HG03095 (cell line): ENCODE data around the gene SELENOM.

Experiments
- ATAC-seq: cut with Tn5 transposase; IDR thresholded peaks from one replicate; pipeline ENCODE4 v1.9.1; 2021; ENCODE audit warnings: moderate library complexity; ENCODE audit not compliant: unreplicated experiment

Gene SELENOM

DNA sequence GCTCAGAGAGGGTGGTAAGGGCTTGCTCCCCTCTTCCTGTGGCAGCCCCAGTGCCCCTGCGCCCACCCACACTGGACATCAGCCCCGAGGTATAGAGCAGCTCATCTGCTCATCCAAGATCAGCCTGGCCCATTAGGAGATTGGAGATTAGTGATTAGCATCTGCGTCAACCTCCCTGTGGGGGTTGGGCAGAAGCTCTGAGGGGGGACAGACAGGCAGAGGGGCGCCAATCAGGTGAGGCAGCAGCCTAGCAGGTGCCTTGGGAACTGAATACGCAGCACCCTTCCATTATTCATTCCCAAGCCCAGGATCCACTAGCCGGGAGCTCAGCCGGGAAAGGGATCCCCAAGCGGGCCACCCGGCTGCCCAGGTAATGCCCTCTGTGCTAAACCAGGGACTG, 15.2 kb downstream of the SELENOM start:
- no peak for ATAC-seq

DNA sequence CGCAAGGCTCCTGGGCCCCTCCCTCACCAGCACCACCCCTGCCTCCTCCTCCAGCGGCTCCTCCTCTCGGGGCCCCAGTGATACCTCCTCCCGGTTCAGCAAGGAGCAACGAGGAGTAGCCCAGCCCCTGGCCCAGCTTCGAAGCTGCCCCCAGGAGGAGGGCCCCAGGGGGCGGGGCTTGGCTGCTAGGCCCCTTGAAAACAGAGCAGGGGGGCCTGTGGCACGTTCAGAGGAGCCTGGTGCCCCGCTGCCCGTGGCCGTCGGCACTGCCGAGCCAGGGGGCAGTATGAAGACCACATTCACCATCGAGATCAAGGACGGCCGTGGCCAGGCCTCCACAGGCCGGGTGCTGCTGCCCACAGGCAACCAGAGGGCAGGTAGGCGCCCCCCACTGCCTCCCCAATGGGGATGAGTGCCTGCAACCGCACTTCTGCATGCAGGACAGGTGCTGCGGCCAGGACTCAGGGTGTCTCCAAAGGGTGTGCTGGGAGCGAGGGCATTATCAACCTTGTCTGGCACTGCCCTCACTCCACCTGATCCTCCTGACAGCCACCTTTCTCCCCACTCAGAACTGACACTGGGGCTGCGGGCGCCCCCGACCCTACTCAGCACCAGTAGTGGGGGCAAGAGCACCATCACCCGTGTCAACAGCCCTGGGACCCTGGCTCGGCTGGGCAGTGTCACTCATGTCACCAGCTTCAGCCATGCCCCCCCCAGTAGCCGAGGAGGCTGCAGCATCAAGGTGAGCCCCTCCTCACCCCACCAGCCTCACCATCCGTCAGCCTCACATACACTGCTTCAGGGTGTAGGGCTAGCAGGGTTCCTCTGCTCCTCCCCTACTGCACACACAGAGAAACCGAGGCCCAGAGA, 16.0 kb downstream of the SELENOM start:
- ATAC-seq, result no peak

DNA sequence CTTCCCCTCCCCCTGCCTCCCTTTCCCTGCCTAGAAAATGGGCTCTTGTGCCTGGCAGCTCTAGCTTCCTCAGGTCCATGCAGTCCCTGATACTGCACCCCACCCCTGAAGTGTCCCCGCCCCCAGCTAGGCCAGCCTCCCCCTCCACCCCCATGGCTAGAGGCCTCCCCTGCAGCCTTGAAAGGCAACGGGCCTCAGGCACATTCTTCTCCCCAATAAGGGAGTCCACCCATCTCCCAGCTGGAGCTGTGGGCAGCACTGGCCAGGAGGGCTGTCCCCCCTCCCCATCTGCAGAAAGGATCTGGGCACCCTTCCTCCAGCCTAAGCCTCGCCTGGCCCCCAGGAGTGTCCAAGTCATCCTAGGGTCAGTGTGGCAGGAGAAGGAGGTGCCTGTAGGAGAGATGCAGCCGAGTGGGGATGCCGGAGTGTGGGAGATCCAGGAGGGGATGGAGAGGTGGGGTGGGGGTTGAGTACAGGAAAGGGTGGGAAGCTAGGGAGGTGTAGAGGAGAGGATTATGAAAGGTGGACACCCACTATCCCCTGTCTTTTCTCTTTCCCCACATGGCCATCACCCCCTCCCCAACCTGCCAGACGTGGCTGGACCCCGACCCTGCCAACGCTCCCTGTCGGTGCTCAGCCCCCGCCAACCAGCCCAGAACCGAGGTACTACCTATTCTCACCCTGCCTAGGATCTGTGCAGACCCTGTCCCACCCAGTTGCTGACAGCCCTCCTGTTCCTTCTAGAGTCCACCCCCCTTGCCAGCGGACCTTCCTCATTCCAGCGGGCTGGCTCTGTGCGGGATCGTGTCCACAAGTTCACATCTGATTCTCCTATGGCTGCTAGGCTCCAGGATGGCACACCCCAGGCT, 16.9 kb downstream of the SELENOM start:
- ATAC-seq, result no peak

DNA sequence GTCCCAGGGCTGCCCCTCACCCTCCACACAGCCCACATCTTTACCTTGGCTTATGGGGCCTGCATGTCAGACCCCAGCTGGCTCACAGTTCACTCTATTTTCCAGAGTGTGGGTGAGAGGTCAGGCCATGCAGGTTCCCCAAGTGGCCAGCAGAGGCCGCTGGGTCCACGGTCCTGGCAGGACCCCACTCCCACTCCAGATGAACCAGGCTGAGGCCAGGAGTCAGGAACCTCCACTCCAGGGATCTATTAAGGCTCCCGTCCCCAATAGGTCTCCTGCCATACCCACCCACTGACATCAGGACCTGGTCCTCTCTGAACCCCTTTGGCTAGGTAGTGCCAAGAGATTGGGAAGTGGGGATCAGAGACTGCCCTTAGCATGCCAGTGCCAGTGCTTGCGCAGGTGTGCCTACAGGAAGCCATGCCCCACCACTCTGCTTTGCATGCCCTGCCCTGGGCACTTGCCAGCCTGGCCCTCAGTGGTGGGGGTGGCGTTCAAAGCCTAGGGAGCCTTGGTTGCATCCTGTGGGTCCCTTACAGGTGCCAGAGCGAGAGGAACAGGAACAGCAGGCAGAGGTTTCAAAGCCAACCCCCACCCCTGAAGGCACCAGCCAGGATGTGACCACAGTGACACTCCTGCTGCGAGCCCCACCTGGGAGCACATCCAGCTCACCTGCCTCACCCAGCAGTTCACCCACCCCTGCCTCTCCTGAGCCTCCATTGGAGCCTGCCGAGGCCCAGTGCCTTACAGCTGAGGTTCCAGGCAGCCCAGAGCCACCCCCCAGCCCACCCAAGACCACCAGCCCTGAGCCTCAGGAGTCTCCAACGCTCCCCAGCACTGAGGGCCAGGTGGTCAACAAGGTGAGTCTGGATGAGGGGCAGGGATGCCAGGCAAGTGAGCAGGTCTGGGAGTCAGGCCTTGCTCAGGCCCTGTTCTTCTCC, 17.9 kb downstream of the SELENOM start:
- ATAC-seq, result no peak

DNA sequence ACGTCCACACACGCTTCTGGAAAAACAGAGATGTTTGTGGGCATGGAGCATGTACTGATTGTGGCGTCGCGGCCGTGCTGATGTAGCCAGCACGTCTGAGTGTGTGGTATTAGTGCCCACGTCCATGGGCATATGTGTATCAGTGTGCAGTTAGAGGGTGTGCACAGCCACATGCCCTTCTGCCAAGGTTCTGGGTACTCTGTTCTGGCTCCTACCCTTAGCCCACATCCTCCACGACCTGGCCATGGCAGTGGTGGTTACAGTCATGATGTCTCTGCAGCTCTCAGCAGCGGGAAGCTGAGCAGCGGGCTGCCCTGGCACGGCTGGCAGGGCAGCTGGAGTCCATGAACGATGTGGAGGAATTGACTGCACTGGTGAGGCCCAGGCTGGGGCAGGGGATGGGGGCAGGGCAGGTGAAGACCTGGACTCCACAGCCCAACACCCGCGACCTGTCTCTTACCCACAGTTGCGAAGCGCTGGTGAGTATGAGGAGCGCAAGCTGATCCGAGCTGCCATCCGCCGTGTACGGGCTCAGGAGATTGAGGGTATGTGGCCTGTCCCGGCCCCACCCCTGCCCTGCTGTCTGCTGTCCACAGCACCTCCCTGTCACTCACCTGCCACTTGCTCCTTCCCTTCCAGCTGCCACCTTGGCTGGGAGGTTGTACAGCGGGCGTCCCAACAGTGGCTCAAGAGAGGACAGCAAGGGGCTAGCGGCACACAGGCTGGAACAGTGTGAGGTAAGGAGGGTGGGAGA, 19.0 kb downstream of the SELENOM start:
- ATAC-seq, result no peak

DNA sequence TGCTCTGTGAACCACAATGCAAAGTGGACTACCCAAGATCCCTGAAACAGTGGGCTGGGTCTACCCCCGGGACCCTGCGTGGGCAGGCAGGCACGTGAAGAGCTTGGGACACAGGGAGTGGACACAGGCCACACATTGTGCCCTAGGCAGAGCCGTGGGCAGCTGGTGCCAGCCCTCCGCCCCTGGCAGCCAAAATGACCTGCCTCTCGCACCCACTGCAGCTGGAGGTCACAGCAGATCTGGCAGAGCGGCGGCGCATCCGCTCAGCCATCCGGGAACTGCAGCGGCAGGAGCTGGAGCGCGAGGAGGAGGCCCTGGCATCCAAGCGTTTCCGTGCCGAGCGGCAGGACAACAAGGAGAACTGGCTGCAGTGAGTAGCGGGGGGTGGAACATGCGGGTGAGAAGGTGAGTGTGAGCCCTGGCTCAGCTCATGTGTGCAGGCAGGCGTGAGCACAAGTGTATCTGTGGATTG, 19.6 kb downstream of the SELENOM start:
- ATAC-seq, result no peak

DNA sequence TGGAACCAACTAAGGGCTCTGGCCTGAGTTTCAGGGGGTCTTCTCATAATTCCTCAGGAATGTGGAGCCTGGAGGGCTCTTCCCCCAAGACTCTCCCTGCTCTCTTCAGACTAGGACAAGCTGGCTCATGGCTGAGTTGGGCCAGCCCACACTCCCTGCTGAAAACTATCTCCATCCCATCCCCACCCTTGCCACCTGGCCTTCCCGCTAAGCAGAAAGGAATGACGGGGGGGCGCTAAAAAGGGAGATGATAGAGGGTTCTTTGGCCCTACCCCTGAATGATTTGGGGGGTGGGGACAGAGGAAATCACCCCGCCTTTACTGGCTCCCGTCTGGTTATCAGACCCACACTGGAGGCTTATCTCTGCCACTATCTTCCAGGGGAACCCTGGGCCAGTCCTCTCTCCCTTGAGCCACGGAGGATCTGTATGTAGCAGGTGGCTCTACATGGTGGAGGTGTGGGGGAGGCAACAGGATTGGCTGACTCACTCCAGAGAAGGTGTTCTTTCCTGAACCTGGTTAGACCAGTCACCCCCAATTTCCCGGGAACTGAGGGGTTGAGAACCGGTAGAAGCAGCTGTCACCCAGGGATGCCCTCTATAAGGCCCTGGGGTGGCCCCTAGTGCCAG, 20.6 kb downstream of the SELENOM start:
- no peak for ATAC-seq

DNA sequence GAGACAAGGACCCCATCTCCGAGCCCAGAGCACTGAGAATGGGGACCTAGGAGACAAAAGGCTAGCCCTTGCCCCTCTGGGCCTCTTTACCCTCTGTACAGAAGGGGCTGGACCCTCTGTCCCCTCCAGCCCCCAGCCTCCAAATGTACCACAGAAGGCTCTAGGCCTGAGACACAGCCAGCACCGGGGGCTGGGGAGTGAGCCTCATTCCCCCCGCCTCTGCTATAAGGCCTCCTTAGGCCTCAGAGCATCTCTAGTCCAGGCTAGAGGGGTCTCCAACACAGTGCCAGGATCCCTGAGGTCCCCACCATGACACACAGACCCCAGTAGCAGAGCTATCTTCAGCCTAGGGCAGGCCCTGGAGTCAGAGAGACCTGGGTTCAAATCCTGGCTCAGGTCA, 21.4 kb downstream of the SELENOM start:
- no peak for ATAC-seq

DNA sequence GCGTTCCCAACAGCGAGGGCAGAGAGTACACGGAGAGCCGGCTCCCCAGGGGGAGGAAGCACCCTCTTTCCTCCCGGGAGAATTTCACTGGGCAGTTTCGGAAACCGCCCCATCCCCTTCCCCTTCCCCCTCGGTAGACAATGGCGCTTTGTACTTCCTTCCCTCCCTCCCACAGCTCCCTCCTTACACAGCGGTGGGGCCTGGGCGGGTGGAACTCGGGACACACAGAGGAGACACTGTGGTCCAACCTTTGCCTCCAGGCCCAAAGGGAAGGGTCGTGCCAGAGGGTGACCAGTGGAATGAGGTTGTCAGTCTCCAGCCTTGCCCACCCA, 21.9 kb downstream of the SELENOM start:
- ATAC-seq, result no peak

DNA sequence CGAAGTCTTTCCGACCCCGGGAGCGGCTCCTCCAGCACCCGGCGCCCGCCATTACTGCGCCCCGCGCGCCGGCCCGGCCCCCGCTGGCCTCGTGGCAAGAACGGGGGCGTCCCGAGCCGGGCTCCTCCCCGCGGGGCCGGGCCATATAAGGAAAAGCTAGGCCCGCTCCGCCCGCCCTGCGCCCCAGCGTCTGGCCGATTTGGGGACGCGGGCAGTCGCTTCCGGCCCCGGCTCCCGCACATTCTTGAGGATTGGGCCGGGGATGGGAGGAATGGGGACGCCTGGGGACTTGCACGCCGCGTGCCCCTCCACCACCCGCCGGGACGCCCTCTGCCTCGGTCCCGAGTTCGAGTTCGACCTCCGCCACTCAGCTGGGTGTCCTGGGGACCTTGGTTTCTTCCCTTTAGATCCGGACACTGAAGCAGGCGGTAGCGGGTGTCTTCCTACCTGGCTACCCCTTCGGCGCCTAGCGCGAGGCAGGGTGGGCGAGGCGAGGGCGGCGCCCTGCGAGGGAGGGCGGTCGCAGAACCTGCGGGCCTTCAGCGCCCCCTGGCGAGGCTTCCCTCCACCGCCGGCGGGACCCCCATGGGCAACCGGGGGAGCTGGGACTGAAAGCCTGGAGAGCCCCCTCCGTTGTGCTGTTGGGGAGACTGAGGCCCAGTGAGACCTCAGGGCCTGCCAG, 22.4 kb downstream of the SELENOM start:
- peak; percentile 56 for ATAC-seq

DNA sequence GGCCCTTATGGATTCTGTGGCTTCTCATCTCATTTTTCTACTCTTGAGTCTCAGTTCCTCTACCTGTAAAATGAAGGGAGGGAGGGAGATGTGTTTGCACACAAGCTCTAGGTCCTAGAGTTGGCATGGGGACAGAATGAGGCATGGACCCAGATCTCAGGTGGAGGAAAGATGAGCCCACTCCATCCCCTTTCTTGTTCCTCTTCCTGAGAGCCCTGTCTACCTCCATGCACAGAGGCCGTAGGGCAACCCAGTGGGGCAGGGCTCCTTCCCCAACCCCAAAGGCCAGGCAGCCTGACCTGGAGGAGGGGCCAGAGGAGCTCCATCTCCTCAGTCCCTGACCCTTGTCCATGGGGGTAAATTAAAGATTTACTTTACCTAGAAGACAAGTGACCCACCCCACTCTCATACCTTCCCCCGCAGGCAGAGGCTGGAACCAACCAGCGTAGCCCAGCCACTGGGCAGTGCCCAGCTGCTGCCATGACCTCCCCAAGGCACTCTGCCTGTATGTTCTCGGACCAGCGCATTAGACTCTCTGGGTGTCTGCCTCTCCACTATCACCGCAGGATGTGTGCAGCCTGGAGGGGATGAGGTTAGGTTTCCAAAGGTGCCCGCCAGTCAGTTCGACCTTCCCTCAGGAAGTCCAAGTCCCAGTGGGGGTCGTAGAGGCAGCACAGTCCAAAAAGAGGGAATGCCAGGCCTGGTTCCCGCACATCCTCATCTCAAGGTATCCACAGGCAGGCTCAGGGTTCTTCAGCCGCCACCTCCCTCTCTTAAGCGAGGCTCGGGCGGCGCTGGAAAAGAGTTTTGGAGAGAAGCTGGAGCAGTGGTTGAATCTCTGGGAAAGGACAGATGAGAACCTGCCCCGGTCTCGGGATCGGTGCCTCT, 23.2 kb downstream of the SELENOM start:
- ATAC-seq, result no peak

DNA sequence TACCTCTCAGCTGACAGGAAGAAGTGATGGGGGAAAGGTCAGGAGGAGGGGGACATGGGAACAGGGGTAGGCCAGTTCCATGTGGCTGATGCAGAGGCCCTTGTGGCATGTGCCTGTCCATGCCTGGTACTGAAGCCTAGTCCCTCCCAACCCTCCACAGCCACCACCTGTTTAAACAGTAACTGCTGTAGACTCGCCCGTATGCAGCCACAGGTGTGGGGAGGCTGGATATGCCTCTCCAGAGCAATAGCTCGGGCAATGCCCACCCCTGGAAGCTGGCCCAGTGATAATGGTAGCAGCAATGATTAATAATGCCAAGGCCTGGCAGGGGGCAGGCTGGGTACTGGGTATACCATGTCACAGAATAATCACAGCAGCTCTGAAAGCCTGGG, 24.0 kb downstream of the SELENOM start:
- no peak for ATAC-seq

DNA sequence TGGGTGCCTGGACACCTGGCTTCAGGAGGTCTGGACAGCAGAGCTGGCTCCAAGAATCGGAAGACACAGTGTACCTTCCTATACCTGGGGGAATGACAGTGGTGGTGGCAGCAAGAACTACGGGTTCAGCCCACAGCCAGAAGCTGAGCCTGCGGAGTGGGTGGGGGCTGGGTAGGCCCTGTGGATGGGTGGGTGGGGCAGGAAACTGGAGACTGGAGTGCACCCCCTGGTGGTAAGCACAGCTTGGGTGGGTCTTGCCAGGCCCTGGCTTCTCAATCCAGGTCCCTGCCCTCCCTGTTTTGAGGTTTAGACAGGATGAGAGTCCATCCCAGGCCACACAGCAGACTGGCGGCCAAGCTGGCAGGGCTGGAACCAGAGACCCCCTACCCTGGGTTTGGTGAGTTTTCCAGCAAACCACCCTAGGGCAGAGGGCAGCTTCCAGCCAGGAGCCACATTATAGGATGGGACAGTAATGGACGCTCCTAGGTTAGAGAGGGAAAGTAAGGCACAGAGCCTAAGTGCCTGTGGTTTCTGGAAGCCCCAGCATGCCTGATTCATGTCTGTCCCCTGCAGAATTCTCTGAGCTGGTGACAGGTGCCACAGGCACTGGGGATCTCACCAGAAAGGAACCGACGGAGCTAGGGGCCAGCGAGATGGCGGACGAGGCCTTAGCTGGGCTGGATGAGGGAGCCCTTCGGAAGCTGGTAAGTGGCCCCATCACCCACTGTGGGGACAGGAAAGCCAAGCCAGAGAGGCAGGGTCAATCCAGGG, 24.6 kb downstream of the SELENOM start:
- no peak for ATAC-seq

DNA sequence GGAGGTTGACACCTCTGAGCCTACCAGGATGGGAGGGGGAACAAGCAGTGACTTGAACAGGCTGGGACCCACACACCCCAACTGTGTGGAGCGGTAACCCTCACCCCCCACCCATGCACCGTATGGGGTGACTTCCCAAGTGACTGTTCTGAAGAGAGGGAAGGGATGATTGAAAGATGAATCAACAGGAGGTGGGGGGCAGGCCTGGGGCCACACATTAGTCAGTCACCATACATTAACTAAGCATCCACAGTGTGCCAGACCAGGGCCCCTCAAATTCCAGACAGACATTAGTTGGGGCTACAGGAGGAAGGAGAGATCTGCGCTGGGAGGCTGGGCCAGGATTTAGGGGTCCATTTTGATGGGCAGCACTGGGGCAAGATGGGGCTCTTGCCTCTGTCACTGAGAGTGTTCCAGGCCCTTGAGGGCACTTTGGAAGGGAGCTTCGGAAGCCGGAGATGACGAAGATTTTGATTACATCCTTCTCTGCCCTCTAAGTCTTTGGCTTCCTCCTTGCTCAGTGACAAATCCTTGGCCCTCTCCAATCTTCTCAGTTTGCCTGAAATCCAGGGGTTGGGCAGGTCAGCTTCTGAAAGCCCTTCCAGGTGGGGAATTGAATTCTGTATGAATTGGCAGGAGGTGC, 25.3 kb downstream of the SELENOM start:
- no peak for ATAC-seq

DNA sequence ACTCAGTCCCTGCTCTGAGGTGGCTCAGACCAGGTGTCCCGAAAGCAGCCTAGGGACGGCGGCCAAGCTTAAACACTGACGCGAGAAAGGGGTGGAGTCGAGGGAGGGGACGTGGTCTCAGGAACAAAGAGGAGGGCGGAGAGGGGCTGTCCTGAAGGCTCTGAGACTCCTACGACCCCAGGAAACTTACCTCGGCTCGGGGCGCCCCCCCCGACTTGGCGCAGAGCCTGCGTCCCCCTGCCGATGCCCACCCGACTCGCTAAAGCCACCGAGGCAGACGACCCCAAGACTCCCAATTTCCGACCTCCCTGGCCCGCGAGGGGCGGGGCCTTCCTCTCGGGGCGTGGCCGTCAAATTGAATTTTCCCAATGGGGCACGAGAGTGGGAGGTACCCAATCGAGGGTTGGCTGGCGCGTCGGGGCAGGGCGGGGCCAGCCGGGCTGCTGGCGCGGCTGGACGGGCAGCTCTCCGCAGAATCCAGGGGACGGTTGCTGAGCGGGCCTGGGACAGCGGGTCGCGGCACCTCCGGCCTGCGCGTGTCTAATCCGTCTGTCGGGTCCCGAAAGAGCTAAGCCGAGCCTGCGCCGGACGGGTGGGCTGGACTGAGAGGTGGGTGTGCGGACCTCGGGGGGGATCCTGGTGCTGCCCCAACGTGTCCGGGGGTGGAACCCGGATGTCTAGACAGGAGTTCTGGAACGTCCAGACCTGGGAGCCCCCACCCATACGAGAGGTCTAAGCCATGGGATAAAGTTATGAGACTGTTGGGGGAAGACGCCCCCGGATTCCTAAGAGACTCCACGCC, 26.3 kb downstream of the SELENOM start, which contains the start of gene SMTN:
TSS of gene SMTN (plus strand) at position 471 of the 802 bp plus-strand sequence. CDS start 1,941 bp downstream, outside the sequence.
- ATAC-seq, result peak; percentile 49
